GM10266 (cell line): ENCODE measurements around the gene FASTKD2.
A peak's percentile ranks its signal among the peaks of the same experiment; 100 is the strongest.

Experiments
- DNase-seq: peaks from one replicate; pipeline ENCODE4 v3.0.0; 2012; ENCODE audit errors: extremely low spot score
- CTCF ChIP-seq: IDR thresholded peaks from 2 replicates; pipeline ENCODE4 v1.5.1; 2012; ENCODE audit warnings: mild to moderate bottlenecking, low read depth; ENCODE audit not compliant: control insufficient read depth, insufficient read depth; ENCODE audit errors: missing control alignments

FASTKD2 gene

DNA sequence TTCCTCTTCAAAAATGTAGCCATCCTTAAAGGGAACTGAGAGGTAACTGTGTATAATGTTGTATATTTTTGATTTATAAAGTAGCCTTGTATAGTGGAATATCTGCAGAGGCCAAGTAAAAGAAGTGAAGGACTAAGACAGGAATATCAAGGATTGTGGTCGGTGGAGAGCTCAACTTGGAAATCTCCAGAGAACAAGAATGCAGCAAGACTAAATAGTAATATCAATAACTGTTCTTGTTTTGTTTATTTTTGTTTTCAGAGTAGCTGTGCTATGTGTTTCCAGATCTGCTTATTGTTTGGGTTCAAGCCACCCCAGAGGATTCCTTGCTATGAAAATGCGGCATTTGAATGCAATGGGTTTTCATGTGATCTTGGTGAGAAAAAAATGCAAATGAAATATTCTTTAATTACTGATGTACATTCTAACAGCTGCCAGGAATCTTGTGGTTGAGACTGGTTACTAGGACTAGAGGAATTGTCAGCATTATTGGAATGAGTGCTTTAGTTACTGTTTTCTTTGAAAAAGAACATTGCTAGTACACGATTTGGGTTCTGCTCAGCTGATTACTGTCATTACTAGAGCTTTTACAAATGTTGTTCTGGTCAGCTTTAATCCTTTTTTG is 25.0 kb downstream of the FASTKD2 start:
- DNase-seq: no peak

DNA sequence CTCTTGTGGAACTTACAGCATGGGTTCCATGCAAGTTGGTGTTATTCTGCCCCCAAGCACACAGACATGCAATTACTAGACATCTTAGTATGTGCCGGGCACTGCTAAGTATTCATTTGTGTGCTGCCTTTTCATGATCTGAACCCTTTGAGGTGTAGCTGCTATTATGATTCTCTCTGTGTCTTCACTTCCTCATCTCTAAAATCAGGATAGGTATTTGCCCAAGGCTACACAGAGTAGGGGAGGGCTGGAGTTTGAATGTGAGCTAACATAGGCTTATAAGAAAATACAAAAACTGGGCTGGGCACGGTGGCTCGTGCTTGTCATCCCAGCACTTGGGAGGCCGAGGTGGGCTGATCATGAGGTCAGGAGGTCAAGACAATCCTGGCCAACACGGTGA is 27.2 kb downstream of the FASTKD2 start:
- TF ChIP-seq CTCF: no peak
- no peak for DNase-seq

More for the DNA sequence above, 25.0 kb downstream of the FASTKD2 start:
- no peak for TF ChIP-seq CTCF

- DNase-seq: no peak
- TF ChIP-seq CTCF: no peak
Measured at GRCh38 chr2:206797376-206797775, 32.0 kb downstream of the FASTKD2 start.

DNA sequence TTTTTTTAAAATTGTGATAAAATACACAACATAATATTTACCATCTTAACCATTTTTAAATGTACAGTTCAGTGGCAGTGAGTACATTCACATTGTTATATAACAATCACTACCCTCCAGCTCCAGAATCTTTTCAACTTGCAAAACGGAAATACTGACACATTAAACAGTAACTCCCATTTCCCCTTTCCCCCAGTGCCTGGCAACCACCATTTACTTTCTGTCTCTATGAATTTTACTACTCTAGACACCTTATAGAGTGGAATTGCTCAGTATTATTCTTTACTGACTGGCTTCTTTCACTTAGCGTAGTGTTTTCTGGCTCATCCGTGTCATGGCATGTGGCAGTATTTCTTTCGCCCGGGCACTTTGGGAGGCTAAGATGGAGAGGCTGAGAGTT is 32.6 kb downstream of the FASTKD2 start:
- TF ChIP-seq CTCF: no peak
- DNase-seq: no peak

- DNase-seq: no peak
- no peak for TF ChIP-seq CTCF
Measured at GRCh38 chr2:206799083-206799482, 33.7 kb downstream of the FASTKD2 start.

GRCh38 chr2:206800506-206801417 is 35.4 kb downstream of the FASTKD2 start:
- TF ChIP-seq CTCF: peak; percentile 70
- peak; percentile 40 for DNase-seq
